Measurements from ENCODE around the gene TTYH2.

Gene TTYH2

DNA sequence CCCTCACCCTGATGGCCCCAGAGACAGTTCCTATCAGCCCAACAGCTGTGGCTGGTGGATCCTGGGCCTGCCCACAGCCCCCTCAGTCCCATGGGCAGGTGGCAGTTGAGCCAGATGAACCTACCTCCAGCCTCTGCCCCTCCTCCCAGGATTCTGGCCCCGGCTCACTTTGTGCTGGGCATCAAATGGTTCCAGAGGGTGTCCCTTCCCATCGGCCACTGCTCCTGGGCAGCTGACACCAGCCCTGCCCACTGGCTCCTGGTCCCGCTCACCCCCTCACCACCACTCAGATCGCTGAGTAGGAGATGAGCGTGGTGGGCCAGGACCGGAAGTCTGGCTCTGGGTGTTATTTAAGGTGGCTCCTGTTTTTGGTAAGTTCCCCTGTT lies 2.0 kb downstream of the TTYH2 start:
- DNase-seq: no peak

DNA sequence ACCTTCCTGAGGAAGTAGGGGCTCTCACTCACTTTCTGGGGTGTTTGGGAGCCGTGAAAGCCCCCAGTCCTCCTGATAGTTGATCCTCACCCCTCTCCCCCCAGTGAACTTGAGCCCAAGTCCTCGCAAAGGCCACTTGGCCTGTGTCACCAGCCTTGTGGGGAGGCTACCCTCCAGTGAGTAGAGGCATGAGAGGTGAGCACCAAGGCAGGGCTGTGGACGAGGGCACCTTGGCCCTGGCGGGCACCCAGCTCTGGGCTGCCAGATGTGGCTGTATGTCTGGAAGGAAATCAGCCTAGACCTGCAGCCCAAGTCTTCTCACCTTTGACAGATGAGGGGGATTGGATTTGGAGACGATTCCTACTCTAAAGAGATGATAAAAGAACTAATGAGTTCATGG lies 3.1 kb downstream of the TTYH2 start:
- DNase-seq: no peak

DNA sequence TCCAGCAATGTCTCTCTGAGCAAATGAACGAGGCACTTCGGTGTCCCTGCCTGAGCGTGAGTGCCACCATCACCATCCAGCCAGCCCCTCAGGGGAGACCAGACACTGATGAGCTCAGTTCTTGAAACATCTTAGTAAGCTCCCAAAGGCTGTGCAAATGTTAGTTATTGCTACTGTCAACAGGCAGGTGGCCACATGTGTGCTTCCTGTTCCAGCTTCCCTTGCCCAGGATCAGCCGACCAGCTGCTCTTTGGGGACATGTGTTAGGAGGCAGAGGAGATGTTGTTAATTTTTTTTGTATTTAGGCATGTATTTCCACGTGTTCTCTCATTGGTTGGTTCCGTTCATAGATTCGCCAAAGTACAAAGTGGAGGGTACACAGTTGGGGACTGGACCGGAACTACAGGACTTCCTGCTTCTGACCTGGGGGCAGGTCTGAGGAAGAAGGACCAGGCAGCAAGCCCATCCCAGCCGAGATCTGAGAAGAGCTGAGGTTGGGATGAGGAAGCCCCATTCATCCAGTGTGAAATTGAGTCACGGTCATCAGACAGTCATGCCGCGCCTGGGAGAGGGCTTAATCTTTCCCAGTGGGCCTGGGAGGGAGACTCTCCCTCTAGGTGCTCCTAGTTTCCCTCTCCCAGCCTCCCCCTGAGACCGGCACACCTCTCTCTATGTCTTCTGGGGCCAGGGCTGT lies 3.8 kb downstream of the TTYH2 start:
- DNase-seq: no peak

DNA sequence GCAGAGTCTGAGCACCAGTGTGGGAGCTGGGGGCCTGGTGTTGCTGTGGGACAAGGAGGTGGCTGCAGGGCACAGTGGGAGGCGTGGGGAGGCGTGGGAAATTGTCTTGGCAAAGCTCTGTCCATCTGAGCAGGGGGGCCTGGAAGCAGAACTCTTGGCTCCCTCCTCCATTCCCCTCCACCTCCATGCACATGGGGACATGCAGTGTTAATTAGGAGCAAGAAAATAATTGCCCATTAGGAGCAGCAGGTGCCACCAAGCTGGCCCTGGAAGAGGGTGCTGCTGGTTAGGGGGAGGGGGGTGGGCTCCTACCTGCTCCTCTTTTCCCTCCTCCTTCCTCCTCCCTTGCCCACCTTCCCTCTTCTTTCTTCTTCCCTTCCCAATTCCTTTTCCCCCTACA lies 4.5 kb downstream of the TTYH2 start:
- DNase-seq: no peak

DNA sequence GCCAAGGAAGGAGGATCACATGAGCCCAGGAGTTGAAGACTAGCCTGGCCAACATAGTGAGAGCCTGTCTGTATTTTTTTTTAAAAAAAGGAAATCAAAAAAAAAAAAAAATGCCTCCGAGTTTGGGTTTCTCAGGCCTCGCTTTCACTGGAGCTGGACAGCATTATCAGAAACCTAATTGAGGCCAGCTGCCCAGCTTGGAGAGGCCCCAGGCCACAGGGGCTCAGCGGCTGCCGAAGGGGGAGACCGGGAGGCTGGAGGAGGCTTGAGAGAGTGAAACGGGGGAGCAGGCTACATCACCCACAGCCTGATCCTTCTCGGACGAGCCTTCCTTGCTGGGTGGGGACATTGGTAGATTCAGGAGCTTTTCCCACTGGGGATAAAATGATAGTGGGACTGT lies 5.1 kb downstream of the TTYH2 start:
- DNase-seq: no peak

DNA sequence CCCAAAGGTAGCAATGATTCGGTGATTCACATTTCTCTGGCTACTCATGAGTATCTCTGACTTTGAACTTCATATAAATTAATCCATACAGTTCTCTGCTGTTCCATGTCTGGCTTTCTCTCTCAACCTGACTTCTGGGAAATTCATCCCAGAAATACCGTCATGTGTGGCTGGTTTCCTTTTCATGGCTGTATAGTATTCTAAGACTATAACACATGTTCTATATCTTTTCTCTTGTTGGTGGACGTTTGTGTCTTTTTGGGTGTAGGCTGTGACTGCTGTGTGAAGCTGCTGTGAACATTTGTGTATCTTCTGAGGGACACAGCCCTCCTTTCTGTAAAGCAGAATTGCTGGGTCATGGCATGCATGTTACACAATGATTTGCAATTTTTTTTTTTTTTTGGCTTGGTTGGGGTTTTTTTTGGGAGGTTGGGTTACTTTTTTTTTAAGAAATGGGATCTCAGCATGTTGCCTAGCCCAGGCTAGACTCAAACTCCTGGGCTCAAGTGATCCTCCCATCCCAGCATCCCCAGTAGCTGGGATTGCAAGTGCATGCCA lies 6.3 kb downstream of the TTYH2 start:
- DNase-seq: no peak

DNA sequence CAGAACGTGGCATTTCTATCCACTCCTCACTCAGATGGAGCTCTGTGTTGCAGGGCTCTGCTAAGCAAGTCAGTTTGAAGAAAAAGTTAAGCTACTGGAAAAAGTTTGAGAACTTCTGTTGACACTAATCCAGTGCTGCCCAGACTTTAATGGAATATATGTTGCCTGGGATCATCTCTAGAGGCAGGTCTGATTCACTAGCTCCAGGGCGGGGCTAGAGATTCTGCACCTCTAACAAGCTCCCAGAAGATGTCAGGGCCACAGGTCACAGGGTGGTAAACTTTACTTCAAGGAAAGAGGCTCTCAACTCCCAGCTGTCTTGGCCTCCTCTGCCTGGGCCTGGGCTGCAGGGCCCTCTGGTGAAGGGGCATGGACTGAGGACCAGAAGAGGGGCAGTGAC lies 6.8 kb downstream of the TTYH2 start:
- DNase-seq: no peak

DNA sequence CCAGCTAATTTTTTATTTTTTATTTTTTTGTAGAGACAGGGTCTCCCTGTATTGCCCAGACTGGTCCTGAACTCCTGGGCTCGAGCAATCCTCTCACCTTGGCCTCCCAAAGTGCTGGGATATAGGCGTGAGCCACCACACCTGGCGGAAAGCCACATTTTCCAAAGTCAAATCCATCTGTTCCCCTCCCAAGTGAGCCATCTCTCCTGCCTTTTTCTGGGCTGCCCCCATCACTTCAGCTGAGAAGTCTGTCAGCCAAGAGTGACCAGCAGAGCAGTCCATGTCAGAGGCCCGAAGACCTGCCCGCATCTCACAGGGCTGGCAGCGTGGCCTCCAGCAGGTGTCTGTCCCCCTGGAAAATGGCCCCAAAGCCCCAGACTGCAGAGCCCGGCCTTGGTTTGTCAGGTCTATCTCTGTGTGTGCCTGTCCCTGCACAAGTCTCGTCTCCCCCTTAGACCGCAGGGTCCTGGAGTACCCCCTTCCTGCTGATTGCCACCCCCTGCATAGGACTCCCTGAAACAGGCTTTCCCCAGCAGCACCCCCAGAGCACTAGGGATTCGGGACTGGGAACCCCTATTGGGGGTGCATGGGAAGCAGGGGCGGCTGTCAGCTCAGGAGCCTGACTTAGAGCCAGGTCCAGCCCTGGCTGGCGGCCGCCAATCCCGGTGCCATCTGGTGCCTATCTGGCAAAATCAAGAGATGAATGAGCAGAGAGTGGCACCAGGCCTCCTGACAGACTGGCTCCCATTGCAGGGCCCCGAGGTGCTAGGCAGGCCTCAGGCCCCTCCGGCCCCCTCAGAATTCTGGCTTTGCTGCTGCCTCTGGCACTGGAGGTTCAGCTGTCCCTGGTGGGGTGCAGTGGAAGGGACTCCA lies 7.8 kb downstream of the TTYH2 start:
- DNase-seq: no peak

DNA sequence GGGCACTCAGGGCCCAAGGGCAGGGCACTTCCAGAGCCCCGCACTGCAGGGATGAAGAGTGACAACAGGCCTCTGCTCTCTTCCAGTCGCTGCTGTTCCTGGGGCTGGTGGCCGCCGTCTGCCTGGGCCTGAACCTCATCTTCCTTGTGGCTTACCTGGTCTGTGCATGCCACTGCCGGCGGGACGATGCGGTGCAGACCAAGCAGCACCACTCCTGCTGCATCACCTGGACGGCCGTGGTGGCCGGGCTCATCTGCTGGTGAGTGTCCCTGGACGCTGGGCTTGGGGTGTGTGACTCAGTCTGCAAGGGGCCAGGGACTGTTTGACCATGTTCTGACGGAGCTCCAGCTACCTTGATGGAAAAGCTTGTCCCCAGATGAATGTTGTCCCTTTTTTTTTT lies 9.0 kb downstream of the TTYH2 start:
- no peak for DNase-seq

DNA sequence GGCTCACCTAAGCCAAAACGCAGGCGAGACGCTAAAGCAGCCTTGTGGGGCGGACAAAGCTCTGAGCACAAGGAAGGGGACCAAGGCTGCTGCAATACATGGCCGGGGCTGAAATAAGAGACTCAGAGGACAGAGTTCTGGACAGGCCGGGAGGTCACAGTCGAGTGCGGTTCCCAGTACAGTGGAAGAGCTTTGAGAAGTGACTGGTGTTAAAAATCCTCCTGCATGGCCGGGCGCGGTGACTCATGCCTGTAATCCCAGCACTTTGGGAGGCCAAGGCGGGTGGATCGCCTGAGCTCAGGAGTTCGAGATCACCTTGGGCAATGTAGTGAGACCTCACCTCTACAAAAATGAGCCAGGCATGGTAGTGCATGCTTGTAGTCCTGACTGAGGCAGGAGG lies 10.5 kb downstream of the TTYH2 start:
- DNase-seq: no peak

DNA sequence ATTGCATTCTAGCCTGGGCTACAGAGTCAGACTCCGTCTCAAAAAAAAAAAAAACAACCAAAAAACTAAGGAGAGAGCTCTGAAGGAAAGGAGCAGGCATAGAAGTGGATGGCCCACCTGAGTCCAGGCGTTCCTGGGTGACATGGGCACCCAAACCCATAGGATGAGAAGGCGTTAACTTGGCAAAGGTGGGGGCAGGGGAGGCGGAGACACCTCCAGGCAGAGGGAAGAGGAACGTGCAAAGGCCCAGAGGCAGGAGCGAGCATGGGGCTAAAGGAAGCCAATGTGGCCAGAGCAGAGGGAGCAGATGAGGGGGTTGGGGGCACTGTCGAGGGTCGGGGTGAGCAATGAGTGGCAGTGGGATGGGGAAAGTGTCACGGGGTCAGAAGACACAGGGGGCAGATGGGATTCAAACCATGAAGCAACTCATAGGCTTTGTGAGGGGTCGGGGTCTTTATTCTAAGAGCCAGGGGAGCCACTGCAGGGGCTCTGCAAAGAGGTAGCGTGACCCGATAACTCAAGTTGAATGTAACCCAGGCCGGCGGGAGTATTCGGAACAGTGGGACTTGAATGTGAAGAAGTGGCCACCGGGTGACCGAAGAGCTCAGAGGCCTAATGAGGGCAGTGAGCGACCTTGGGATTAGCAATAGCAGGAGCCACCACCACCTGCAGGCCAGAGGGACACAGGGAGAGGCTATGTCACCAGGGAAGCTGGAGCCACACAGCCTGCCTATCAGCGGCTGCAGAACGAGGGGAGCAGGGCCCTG lies 11.8 kb downstream of the TTYH2 start:
- no peak for DNase-seq

DNA sequence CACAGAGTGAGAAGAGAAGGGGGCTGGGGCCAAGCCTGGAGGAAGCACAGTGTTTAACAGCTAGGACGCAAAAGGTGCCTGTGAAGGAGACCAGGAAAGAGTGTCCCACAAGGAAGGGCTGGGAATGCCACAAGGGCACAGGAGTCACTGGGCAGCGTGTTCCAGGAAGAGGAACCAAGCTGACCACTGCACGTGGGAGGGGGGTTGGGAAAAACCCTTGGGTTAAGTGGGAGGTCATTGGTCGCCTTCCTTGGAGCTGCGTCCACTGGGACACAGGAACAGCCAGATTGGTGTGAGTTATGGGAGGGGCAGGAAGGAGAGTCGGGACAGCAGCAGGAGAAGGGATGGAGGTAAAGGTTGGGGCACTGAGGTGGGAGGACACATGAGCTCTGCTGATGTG lies 12.9 kb downstream of the TTYH2 start:
- DNase-seq: no peak

DNA sequence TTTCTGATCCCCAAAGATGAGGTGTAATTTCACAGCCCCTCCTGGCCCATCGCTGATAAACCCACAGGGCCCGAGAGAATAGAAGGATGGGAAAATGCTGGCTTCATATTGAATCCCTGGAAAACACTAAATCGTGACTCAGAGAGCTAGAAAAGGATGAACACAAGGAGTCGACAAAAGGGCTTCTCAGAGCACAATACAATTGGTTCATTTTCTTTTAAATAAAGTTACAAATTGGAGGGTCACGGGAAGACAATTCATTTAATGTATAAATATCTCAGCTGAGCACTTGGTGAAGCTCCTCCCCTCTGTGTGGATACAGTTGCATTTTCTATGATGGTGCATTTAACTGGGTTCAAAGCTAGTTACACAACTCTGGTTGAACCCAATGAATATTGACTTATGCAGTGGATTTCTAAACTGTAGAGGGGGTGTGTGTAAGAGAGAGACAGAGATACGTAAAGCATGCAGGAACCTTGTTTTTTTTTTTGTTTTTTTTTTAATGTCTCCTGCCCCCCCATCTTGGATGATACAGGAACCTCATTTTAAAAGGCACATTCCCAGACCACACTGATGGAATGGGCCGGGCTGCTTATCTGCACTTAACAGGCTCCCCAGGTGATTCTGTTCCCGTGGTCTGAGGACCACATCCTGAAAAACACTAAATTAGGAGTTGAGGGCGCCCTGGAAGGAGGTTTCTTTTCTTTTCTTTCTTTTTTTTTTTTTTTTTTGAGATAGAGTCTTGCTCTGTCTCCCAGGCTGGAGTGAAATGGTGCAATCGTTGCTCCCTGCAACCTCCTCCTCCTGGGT lies 14.1 kb downstream of the TTYH2 start:
- no peak for DNase-seq

DNA sequence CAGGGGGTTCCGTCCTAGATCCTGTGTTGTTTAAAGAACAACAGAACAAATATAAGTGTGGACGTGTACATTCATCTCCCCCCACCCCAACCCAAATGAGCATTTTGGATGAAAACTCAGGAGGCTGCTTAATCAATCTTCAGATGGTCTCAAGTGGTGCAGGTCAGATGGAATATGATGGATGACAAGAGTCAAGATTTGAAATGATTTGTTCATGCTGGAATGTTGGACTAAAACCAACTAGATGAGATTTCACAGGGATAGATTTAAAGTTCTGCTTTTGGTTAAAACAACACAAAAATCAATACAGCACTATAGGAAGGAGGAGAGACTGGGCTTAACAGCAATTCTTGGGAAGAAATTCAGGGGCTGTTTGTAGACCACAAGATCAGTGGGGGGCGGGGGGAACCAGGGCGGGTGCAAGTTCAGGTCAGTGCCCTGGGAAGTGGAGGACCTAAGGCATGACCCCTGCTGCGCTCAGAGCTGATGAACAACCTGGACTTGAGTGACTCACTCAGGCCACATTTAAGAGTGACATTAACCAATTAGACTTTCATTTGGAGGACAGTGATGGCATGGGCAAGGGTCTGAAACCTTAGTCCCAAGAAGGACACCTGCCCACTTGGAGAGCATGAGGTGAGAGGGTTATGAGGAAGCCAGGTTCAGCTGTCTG lies 15.1 kb downstream of the TTYH2 start:
- DNase-seq: no peak

DNA sequence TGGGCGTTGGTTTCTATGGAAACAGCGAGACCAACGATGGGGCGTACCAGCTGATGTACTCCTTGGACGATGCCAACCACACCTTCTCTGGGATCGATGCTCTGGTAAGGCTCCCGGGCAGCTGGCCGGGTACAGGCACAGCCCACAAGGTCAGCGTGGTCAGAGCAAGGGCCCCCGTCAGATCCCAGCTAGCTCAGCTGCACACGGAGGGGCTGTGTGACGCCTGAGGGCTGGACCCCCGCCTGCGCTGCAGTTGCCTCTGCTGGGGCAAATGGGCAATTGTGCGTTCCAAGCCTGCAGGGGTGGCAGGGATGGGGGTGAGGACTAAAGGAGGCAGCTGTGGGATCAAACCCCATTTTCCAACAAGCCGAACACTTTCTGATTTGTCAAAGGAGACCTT lies 17.5 kb downstream of the TTYH2 start:
- DNase-seq: no peak

DNA sequence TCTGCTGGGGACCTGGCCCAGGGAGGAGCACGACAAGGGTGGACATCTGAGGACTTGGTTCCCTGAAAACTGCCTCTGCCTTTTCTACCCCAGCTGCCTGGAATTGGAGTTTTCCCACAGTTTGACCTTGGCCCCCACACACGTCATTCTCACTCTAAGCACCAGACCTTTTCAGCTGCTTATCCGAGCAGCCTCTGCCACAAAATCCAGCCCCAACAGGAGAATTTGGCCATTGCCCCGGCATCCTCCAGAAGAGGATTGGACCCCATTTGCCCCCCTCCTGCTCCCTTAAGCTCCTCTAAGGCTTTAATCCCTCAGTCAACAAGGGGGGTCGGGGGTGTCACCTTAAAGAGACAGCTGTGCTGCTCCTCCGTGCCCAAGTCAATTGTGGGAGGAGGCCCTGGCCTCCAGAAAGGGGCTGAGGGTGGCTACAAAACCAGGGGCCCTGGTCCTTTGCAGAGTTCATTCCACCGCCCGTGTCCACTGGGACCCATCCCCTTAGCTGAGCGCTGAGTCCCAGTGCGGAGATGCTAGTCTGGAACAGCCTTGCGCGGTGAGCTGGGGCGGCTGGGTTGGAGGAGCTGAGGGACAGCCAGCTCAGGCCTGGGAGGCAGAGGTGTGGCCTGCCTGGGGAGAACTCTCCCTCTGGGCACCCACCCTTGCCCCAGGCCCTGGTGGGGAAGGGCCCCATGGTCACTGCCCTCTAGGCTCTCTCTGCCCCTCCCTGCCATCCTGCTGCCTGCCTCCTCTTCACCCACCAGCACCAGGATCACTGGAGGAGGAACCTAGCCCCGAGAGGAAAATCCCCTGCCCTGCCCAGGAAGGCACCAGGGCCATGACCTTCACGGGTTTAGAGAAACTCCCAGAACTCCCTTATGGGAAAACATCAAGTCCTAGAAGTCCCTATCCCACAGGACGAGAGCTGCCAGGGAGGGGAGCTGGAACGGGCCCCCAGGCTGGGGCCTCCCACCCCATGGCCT lies 18.8 kb downstream of the TTYH2 start:
- no peak for DNase-seq

DNA sequence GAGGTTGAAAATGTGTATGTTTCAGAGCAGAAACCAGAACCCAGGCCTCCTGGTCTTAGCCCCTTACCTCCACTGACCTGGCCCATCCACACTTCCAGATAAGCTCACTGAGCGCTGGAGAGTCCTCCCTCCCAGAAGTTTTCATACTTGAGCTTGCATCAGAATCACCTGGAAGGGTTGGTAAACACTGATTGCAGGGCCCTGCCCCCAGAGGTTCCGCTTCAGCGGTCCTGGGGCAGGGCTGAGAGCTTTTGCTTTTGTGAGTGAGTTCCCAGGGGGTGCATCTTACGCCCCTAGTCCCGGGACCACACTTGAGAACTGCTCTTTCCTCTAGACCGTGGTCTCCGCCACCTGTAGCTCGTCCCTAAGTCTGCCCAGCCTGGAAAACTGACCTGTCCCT lies 20.6 kb downstream of the TTYH2 start:
- DNase-seq: no peak

DNA sequence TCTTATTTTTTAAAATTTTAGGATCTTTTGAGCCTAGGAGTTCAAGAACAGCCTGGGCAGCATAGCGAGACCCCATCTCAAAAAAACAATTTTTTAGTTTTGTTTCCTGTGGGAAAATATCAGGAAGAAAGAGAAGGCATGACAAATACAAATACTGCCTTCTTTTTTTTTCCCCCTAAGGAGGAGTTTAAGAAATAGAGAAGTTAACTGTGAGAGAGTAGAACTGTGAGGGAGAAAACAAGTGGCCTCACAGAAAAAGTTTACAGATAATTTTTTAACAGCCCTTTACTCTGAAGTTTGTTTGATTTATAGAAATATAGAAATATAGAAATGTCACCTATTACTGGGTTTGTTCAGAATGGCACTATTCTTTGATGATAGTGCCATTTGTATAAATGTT lies 21.1 kb downstream of the TTYH2 start:
- DNase-seq: no peak

DNA sequence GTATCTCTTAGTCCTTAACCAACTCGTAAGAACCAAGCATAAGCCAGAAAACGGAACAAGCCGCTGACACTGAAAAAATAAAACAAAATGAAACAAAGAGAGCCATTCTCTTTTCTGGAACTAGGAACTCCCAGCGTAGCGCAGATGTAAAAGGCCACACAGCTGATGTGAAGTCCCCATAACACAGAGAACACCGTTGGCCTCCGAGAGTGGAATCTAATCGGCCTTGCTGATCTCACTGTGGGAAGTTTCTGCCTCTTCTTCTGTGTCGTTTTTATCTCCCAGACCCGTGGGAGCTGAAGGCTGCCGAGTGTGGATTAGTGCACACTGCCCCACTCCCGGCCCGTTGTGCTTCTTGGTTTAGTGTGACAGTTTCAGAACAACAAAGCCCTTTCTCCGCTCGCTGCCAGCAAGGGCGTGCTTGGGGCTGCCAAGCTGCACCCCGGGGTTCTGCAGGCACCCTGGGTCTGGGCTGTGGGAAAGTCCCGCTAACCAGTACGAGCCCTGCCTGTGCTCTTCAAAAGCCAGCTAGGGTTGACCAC lies 21.7 kb downstream of the TTYH2 start:
- no peak for DNase-seq

DNA sequence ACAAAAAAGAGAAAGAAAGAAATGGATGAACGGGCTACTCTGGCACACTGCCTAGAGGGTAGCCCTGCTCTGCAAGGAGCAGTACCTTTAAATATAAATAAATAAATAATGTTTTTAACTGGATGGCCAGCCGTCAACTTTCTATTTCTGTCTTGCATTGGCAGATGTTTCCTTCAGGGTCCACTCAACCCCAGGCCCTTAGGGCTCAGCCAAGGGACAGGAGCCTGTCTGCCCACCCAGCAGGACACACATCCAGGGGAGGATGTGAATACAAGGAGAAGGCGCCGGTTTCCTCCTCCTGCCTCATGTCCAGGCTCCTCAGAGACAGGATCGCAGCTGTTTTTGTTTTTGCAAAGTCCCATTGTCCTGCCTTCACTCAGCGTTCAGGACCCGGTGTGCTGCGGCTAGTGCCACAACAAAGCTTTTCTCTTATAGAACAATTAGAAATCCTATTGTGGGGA lies 22.6 kb downstream of the TTYH2 start:
- no peak for DNase-seq
